NCI-H2171 treated with DMSO at 0.1 percent for 48 hours (cell line): Measurements from ENCODE around the gene CREB3L1.
"Not testable (repeated sequence)": the region's sequence is repeated elsewhere in the genome, so short reads cannot be mapped to it uniquely, and the experiment has no call there.

Source experiments
- DNase-seq: peaks from one replicate; lab custom pipeline; 2025; lab: John Stamatoyannopoulos, UW

CREB3L1 gene

GRCh38 chr11:46249103-46249937, 28.1 kb upstream of the CREB3L1 start:
- peak; percentile 28 for DNase-seq

DNA sequence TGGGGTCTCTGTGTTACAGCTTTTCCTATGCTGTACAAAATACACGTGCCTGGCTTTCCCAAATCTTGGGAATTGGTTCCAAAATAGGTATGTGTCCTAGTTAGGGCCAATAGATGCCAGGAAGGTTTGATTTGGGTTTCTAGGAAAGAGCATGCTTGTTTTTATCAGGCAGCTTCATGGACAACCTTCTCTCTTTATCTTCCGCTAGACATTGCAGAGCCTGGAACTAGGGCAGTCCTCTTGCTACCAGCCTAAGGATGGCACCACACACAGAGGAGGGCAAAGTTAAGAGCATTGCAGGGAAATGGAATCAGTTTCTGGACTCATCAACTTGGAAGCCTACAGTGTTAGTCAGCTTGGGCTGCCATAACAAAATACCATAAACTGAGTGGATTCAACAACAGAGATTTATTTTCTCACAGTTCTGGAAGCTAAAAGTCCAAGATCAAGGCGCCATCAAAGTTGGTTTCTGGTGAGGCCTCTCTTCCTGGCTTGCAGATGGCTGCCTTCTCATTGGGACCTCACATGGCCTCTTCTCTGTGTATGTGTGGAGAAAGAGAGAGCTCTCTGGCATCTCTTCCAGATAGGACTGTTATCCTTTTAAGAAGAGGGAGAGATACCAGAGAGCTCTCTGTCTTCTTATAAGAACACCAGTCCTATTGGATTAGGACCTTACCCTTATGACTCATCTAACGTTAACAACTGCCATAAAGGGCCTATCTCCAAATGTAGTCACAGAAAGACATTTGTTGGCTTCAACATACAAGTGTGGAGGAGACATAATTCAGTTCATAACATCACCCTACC, 27.3 kb upstream of the CREB3L1 start:
- no peak for DNase-seq

DNA sequence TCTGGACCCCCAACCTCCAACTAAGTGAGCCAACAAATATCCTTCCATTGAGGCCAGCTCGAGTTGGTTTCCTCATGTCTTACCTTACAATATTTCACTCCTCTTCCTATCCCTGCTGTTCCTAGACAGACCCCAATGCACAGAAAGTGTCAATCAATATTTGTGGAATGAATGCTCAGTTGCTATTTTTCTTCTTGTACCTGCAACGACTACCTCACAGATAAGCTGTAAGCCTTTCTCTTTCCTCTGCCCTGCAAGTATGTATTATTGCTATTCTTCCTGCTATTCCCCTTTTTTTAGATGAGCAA, 26.8 kb upstream of the CREB3L1 start:
- no peak for DNase-seq

DNA sequence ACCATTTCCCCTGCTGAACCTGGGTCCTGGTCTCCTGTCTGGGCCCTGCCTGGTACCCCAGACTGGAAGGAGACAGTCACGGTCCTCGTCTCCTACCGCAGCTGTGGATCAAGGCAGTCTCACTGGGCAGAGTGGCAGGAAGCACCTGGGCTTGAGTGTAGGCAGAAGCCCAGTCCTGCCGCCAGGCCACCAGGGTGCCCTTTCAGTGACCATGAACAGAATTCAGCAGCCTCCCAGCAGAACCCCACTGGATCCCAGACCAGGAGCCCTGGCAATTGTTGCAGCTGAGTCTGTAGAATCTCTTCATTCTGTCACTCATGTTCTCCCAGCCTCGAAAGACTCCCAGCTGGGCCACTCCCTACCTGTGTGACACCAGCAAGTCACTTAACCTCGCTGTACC, 25.5 kb upstream of the CREB3L1 start:
- no peak for DNase-seq

DNA sequence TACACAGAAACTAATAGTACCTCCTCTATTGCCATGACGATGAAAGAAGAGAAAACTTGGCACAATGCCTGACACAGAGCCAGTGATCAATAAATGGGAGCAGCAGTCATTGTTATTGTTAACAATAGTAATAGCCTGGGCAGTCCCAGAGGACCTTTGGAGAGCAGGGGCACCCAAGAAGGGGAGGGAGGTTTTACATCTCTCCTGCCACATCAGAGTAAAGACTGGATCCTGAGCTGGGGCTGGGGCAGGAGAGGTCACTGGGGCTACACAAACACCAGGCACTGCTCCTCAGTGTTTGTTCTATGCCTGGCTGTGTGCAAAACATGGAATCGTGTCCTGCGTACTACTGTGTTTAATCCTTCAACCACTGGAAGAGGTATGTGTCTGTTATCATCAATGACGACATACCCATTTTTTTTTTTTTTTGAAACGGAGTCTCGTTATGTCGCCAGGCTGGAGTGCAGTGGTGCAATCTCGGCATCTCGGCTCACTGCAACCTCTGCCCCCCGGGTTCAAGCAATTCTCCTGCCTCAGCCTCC, 25.0 kb upstream of the CREB3L1 start:
- no peak for DNase-seq

GRCh38 chr11:46253258-46254132, 24.0 kb upstream of the CREB3L1 start:
- DNase-seq, result no peak

DNA sequence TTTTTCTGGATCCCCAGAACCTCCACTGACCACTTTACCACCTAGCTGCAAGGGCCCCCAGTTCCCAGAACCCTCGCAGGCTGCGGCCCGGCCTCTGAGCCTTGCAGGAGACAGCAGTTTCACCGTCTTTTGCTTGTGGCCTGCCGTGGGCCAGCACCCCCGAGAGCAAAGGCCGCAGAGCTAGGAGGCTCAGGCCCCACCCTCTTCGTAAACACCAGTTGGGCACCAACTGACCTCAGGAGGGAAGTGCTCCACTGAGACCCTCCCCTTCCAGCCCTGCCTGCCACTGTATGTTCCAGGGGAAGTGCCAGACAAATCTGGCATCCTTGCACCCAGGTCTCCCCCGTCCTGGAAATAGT, 23.4 kb upstream of the CREB3L1 start:
- DNase-seq, result no peak

- no peak for DNase-seq
Measured at GRCh38 chr11:46256540-46257001, 20.9 kb upstream of the CREB3L1 start.

- not testable (repeated sequence) for DNase-seq
Measured at GRCh38 chr11:46259347-46259746, 18.1 kb upstream of the CREB3L1 start.

- no peak for DNase-seq
Measured at GRCh38 chr11:46259971-46260560, 17.4 kb upstream of the CREB3L1 start.

GRCh38 chr11:46263120-46263519, 14.3 kb upstream of the CREB3L1 start:
- DNase-seq, result no peak

DNA sequence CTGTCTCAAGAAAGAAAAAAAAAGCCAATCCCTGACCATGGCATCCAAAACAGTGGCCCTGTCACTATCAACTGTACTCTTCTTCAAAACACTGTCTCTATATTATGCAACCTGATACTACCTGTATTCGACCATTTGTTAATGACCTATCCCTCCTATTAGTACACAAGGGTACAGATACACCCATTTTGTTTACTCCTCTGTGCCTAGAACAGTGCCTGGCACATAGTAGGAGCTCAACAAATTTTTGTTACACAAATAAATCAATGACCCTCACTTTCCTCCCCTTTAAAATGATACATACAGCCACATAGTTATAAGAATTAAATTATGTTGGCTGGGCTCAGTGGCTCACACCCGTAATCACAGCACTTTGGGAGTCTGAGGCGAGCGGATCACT, 13.4 kb upstream of the CREB3L1 start:
- no peak for DNase-seq

GRCh38 chr11:46264976-46265375, 12.5 kb upstream of the CREB3L1 start:
- DNase-seq, result no peak

GRCh38 chr11:46265764-46266163, 11.7 kb upstream of the CREB3L1 start:
- DNase-seq, result peak; percentile 47

- no peak for DNase-seq
Measured at GRCh38 chr11:46267930-46268329, 9.5 kb upstream of the CREB3L1 start.

DNA sequence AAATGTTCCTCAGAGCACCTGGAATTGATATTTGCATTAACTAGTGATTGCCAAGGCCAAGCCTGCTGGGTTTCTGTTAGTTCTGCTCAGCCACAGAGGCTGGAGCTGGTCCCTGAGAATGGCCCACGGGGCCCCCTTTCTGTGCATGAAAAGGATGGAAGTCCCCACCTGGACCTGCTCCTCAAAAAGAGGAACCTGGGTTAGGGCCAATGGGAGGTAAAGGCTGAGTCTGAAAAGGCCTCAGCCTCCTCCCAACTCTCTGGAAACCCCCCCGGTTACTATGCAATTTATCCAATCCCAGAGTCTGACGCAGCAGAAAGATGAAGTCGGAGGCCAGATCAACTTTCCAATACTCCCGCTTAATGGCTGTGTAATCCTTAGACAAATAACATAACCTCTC, 6.8 kb upstream of the CREB3L1 start:
- DNase-seq, result no peak

DNA sequence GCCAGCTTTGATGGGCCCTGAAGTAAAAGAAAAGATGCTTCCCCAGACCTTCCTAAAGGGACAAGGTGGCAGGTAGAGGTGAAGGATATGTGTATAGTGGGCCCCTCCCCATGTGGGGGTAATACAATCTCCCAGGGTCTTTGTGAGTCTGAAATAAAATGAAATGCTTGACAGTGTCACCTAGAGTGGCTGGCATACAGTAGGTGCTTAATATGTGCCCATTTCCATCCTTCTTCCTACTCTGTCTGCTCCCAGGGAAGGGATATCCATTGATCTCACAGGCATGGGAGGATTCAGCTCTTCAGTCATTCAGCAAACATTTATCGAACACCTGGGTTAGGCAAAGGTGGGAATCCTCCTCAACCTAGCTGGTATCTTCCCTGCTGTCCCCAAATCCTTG, 6.1 kb upstream of the CREB3L1 start:
- DNase-seq, result no peak

DNA sequence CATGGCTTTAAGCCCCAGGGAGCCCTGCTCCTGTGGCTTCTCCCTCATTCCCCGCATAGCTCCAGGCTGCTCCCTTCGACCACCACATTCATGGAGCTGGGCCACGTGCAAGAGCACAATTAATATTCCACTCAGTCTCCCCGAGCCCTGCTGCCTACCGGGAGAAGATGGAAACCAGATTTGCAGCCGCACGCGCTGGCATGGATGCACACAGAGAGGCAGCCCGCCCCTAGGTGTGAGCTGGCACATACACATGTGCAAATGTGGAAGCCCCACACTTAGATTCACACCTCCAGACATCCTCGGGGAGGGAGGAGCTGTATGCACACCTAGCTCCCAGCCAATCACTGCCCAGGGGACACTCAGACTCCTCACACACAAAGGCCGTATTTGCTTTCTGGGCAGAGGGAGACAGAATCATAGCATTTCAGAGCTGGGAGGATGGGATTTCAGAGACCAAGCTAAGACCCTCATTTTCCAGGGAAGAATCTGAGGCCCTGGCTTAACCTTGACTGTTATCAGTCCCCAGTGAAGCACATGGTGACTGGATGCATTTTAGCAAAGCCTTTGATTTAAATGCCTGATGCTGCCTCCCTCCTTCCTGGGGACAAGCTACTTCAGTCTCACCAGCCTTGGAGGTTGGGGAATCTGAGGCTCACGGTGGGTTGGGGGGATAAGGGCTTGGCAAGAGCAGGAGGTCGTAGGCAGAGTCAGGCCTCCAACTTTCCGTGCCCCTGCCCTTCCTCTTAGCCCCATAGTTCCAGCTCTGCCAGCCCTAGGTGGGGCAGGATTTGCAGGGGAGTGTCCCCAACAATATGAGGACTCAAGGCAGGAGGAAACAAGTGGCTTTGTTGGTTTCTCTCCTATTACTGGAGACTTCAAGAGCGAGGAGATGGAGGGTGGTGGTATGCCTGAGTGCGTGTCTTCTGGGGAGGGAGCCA, 5.3 kb upstream of the CREB3L1 start:
- no peak for DNase-seq

- peak; percentile 30 for DNase-seq
Measured at GRCh38 chr11:46272816-46273427, 4.5 kb upstream of the CREB3L1 start.

DNA sequence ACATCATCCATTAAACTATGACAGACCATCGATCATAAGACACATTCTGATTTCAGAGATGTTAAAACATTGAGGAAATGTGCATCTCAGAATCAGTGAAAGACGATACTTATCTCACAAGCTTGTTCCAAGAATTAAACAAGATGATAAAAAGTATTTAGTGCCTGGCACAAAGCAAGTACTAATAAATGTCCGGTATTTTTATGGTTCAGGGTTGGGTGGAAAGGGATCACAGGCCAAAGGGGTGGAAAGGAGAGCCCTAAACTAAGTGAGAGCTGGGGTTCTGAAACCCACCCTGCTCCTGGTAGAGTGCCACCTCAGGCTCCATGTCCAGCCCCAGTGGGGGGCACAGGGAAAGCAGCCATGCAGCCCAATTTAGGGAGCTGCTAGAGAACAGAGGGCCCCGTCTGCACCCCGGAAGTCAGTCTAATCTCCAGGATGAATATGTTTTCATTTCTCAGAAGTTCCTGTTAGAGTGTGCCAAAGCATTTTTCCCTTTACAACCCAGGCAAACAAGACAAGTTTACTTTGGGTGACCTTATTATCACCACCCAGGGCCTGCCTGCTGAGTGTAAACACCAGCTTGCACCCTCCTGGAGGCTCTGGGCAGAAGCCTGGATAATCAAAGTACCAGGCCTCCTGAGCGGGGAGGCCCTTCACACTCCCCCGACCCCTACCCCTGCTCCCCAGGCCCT, 3.8 kb upstream of the CREB3L1 start:
- DNase-seq, result no peak
